Stomach (tissue), 4 donors: Measurements from ENCODE around the gene CNTNAP4.

ENCODE experiments used
- CTCF ChIP-seq, 7 experiments: fragments of 450-650 bp in 4 of 7; fragments of 200-600 bp in 3 of 7; sonication (generic) in 3 of 7; IDR thresholded peaks; one replicate each; pipeline ENCODE4 v1.5.1; 2016 to 2019; ENCODE audit warnings: antibody characterized with exemption in 7 of 7, control low read depth in 2 of 7, mild to moderate bottlenecking in 1 of 7
- EP300 ChIP-seq: sonication (generic); formaldehyde crosslinking; IDR thresholded peaks from one replicate; pipeline ENCODE4 v1.6.1; 2017; ENCODE audit warnings: antibody characterized with exemption
- POLR2A ChIP-seq, 4 donors: fragments of 450-650 bp; IDR thresholded peaks; one replicate each; pipeline ENCODE4 v1.6.1; 2016; ENCODE audit warnings: antibody characterized with exemption in 4 of 4, control low read depth in 2 of 4, mild to moderate bottlenecking in 1 of 4, moderate library complexity in 1 of 4
- POLR2AphosphoS5 ChIP-seq, 3 donors: sonication (generic); formaldehyde crosslinking; IDR thresholded peaks; one replicate each; pipeline ENCODE4 v1.6.1; 2016; ENCODE audit warnings: antibody characterized with exemption in 3 of 3

GRCh38 chr16:76235025-76235424, 42.2 kb upstream of the CNTNAP4 start:
- TF ChIP-seq CTCF (IDR thresholded peaks at IDR 0.05), result no peak
- TF ChIP-seq POLR2AphosphoS5 (IDR thresholded peaks at IDR 0.05), result no peak
- no peak for TF ChIP-seq POLR2A (IDR thresholded peaks at IDR 0.05)
- TF ChIP-seq EP300, result no peak
